ENCODE measurements around the gene CDH16.

Gene CDH16

DNA sequence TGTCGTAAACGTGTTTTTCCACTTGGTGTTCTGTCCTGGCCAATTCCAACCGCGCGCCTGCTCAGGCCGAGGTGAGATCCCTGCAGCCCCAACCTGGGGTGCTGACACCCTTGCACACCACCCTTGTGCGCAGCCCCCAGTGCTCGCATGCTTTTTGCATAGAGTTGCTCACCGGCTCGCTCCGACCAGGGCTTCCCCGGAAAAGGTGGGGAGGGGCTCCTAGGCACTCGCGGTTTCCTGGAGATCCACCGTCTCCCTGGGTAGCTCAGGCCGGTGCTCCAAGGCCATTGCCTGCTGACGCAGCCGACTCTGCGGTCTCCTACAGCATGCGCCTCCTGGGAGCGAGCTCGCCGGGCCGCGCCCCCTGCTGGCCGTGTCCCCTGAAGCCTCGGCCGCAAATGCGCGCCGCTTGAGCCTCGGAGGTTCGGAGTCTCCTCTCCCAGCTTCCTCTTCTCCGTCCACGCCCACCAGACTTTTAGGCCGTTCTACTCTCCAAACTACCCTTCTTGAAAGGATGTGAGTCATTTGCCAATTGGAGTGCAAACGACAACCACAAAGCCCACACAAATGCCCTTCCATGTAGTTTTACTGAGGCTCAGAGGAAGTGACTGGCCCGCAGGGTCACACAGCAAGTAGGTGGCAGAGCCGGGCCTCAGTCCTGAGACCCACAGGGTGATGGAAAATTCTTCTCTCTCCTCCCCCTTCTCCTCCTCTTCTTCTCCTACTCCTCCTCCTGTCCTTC, 45.6 kb downstream of the CDH16 start:
- TF ChIP-seq, protein P1, sequence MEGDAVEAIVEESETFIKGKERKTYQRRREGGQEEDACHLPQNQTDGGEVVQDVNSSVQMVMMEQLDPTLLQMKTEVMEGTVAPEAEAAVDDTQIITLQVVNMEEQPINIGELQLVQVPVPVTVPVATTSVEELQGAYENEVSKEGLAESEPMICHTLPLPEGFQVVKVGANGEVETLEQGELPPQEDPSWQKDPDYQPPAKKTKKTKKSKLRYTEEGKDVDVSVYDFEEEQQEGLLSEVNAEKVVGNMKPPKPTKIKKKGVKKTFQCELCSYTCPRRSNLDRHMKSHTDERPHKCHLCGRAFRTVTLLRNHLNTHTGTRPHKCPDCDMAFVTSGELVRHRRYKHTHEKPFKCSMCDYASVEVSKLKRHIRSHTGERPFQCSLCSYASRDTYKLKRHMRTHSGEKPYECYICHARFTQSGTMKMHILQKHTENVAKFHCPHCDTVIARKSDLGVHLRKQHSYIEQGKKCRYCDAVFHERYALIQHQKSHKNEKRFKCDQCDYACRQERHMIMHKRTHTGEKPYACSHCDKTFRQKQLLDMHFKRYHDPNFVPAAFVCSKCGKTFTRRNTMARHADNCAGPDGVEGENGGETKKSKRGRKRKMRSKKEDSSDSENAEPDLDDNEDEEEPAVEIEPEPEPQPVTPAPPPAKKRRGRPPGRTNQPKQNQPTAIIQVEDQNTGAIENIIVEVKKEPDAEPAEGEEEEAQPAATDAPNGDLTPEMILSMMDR (IDR thresholded peaks at IDR 0.05) = peak; percentile 97

DNA sequence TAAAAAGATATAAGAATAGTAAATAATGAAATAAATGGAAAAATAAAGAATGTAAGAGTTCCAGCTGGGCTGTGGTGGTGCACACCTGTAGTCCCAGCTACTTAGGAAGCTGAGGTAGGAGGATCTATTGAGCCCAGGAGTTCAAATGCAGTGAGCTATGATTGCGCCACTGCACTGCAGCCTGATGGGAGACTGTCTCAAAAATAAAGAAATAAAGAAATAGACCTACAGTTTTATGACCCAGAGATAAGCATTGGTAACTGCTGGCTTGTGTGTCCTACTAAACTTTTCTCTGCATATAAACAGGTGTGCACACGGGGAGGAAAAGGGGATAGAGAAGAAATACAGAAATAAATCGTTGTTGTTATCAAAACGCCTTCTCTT, 46.1 kb downstream of the CDH16 start:
- TF ChIP-seq, protein P1 (IDR thresholded peaks at IDR 0.05) = no peak

DNA sequence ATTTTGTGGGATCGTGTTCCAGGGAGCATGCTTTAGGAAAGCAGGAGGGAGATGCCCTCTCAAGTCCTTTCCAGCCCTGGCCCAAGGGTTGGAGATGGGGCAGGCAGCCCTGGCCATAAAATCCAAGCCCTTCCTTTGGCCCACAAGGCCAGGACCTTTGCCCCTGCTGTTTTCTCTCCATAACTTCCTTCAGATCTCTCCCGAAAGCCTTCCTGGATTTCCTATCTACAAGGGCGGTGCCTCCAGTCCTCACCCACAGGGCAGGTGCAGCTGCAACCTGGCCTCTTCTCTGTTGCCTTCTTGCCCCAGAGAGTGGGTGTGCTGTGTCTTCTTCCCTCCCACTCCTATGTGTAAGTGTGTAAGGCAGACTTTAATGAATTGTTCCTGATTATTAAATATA, 46.8 kb downstream of the CDH16 start:
- TF ChIP-seq, protein P1 (IDR thresholded peaks at IDR 0.05) = no peak

DNA sequence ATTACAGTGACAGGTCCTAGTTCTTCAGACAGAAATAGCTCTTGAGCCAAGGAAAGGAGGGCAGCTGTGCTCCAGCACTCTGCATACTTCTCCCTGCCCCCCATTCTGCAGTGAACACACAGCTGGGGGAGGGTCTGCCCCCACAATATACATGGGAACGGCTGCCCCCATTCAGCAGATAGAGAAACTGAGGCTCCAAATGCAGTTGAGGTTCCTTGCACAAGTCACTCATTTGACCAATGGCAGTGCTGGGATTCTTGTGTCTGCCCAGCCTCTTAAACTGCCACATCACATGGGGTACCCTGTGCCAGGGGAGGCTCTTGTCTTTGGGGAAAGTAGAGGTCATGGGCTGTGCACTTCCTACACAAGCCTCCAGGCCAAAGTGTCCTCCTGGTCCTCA, 49.3 kb downstream of the CDH16 start:
- TF ChIP-seq, protein P1 (IDR thresholded peaks at IDR 0.05) = no peak

DNA sequence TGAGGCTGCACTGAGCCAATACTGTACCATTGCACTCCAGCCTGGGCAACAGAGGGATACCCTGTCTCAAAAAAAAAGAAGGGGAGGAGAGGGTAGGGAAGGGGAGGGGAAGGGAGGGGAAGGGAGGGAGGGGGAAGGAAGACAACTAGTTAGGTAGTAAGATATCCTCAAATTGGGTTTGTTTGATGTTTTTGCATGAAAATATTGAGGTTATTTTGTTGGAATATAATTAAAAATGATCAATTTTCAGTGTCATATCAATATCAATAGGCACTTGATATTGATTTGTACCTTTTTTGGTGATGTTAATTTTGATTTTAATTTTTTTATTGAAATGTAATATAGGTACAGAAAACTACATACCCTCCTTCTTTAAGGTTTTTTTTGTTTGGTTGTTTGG, 55.0 kb downstream of the CDH16 start:
- TF ChIP-seq, protein P1 (IDR thresholded peaks at IDR 0.05) = no peak

DNA sequence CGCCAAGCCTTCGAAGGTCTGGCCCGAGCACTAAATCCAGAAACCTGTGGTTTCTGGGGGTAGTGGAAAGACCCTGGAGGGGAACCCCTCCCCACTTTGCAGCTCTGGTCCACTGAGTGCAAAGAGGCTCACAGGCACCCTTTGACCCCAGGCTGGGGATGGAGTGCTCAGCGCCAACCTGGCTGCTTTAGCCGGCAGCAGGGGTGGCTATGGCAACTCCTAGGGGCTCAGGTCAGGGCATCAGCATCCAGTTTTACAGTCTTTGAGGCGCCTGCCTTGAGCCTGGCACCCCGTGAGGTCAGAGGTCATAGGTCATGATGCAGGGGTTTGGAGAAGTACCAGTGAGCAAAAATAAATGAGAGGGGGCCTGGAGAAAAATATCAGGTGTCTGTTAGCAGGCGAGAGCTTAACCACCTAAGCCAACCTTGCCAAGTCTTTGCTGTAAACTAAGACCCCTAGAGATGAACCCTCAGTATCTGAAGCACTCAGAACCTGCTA, 56.6 kb downstream of the CDH16 start:
- TF ChIP-seq, protein P1 (IDR thresholded peaks at IDR 0.05) = no peak

DNA sequence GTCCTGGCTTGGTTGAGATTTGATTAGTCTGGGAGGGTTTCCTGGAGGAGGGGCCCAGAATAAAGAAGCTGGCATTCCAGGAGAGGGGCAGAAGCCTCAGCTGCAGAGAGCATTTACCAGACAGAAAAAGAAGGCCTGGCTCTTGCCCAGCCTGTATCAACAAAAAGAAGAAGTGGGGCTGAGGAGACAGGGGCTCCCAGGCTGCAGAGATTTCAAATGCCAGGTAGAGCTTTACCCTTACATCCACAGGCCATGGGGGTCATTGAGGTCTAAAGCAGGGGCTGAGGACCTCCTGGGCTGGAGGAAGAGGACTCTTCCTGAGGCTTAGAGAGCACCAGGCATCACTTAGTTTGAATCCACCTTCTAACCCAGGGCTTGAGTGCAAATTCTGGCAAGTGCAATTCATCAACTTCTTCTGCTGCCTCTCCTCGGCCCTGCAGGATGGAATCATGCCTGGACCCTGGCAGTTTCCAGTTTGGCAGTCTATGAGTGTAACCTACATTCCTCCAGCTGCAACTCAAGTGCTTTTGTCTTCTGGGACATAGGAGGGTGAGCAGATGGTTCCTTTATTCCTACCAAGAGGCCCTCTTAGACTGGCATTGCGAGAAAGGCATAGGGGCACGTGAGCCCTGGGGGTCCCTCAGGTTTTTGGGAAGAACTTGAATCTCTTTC, 59.2 kb downstream of the CDH16 start:
- TF ChIP-seq, protein P1 (IDR thresholded peaks at IDR 0.05) = no peak

All from LNCAP (cell line).